NB4 (cell line): ENCODE measurements around the gene BIK.

ENCODE experiments used
- CTCF ChIP-seq: IDR thresholded peaks from one replicate; pipeline ENCODE4 v1.5.1; 2012; ENCODE audit warnings: low read depth, low read length
- POLR2A ChIP-seq: IDR thresholded peaks from 2 replicates; pipeline ENCODE4 v1.6.1; 2011; ENCODE audit warnings: mild to moderate bottlenecking; ENCODE audit not compliant: insufficient read length; ENCODE audit errors: extremely low read depth
- TF ChIP-seq, protein P1 (sequence below): IDR thresholded peaks from 2 replicates; pipeline ENCODE4 v1.6.1; 2011; ENCODE audit warnings: low read depth, low read length

GRCh38 chr22:43110927-43111623 is 525 bp downstream of the BIK start:
- TF ChIP-seq CTCF (no peak), POLR2A (no peak)
- TF ChIP-seq, protein P1, sequence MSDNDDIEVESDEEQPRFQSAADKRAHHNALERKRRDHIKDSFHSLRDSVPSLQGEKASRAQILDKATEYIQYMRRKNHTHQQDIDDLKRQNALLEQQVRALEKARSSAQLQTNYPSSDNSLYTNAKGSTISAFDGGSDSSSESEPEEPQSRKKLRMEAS: no peak
